Measurements from ENCODE around the gene DZIP1L.
"Not testable (repeated sequence)": the region's sequence is repeated elsewhere in the genome, so short reads cannot be mapped to it uniquely, and the experiment has no call there.

The DZIP1L gene

DNA sequence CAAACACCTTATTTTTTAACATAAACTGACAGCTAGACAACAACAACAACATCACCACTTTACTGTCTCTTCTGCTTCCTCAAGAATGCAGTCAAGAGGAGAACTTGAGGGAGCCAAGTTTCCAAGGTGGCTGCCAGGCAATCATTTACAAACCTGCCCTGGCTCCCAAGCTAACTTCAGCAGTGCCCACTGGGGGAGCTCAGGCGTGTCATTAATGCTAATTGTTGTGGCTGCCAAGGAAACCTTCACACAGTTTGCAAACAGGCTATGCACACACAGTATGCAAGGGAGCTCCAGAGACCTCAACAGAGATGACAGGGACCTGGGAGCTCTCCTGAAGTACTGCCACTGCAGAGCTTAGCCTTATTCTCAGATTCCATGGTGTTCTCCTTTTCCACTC lies 2.1 kb downstream of the DZIP1L start:
- no peak for DNase-seq (ENCODE audit: low read depth in 2 of 2)

DNA sequence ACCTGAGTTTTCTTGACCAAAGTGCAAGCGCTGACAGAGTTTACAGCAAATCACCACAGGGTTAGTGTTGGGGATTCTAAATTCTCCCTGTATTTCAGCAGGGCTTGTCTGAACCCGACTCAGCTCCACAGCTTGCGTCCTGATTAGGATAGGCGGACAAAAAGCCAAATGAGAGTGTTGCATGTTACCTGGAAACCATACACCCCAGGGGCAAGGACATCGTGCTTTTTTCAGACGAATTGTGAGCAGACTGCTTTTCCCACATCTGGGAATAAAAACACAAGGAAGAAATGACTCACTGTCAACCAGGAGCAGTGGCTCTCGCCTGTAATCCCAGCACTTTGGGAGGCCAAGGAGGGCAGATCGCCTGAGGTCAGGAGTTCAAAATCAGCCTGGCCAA lies 3.0 kb downstream of the DZIP1L start:
- DNase-seq (ENCODE audit: low read depth in 2 of 2) = no peak

DNA sequence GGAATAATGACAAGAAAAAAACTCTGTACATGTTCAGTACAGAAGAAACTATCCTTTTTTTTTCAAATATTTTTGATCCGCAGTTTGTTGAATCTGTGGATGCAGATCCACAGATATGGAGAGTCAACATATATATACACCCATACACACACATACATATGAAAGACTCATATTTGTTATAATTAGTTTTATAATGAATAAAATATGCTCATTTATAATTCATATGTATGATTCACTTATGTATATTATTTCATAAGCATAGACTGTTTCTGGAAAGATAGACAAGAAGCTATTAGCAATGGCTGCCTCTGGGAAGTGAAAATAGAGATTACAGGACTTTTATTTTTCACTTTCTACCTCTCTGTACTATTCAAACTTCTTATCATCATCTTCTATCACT lies 9.8 kb downstream of the DZIP1L start:
- no peak for DNase-seq (ENCODE audit: low read depth in 2 of 2)

DNA sequence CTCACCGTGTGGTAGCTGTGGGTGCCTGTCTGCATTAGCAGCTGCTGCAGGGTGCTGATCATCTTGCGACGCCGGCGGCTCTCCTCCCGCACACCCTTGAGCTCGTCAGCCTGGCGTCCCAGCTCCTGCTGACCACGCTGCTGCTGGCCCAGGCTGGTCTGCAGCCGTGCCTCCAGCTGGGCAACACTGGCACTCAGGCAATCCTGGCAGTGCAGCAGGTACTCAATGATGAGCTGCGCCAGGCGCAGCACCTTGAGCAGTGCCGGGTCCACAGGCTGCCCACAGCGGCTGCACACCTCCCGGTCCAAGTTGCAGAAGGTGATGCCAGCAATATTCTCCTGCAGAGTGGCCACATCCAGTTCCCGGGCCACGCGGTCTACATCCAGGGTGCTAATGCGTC lies 11.9 kb downstream of the DZIP1L start:
- no peak for DNase-seq (ENCODE audit: low read depth in 2 of 2)

DNA sequence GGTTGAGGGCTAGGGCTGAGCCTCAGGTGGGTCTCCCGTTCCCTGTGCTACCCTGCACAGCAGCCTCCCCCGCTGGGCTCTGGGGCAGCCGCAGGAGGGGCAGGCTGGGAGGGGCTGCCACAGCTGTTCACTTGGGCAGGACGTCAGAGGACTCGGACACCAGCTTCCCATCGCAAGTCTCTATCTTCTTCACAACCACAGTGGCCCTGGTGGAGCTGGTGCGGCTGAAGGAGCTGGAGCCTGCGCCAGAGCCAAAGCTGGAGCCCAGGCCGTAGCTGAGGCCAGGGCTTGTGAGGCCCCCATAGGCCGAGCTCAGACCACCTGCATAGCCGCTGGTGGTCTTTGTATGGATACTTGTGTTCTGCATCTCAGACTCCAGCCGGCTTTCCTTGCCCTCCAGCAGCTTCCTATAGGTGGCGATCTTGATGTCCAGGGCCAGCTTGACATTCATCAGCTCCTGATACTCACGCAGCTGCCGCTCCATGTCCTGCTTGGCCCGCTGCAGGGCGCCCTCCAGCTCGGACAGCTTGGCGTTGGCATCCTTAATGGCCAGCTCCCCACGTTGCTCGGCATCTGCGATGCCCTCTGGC lies 14.0 kb downstream of the DZIP1L start:
- not testable (repeated sequence) for DNase-seq (ENCODE audit: low read depth in 2 of 2)

GRCh38 chr3:138099417-138099816 lies 16.0 kb downstream of the DZIP1L start:
- DNase-seq (ENCODE audit: low read depth in 2 of 2) = no peak

DNA sequence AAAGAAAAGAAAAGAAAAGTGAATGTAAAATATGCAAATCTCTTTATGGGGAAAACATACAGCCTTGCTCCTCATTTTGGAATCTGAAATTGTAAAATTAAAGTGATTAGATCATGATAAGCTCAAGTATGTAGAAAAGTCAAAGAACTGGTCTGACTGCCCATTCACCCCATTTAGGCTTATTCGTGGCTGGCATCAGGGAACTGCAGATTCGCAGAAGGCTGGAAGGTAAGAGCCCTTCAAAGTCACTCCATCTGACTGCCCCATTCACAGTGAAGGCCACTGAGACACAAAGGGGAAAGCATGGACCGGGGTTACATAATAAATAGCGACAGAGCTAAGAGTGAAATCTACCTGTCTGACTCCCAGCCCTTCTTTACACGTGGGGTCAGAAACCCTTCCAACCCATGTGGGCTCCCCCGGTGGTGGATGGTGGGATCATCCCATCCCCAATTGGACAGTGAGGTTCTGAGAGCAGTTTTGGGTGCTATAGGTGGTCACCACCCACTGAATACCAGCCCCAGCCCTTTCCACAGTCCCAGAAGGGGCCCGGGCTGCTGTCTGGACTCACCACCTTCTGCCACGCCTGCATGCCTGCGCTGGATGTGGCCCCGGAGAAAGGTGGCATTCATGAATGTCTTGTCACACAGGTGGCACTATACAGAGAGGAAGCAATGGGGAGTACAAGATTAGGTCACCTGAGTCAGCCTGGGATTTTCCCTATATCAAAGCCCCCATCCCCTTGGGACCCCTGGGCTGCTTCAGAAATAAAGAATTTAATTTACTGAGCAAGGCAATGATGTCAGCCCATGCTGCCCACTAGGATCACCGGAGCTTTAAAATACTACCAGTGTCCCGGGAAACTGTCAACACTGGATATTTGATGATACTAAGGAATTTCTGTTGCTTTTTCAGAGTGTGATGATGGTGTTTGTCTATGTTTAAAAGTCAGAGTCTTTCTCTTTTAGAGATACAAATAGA lies 17.9 kb downstream of the DZIP1L start:
- DNase-seq (ENCODE audit: low read depth in 2 of 2) = no peak

- no peak for DNase-seq (ENCODE audit: low read depth in 2 of 2)
Measured at GRCh38 chr3:138093721-138094120, 21.7 kb downstream of the DZIP1L start.

GRCh38 chr3:138092023-138092422 lies 23.4 kb downstream of the DZIP1L start:
- no peak for DNase-seq (ENCODE audit: low read depth in 2 of 2)

DNA sequence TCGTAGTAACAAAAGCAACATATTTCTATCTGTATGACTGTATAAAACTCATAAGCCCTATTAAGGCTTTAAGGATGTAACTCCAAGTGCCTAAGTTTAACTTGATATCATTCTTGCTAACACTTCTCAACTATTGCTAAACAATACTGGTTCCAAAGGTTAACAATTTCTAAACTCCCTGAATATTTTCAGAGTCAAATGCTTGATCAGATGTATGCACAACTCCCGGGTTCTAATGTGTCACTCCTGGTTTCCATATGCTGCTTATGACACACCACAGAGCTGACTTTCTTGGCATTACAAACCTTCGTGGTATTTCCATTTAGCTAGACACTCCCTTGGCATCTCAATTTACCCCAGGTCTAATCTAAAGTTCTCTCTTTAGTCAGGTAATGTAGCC lies 26.3 kb downstream of the DZIP1L start:
- no peak for DNase-seq (ENCODE audit: low read depth in 2 of 2)

DNA sequence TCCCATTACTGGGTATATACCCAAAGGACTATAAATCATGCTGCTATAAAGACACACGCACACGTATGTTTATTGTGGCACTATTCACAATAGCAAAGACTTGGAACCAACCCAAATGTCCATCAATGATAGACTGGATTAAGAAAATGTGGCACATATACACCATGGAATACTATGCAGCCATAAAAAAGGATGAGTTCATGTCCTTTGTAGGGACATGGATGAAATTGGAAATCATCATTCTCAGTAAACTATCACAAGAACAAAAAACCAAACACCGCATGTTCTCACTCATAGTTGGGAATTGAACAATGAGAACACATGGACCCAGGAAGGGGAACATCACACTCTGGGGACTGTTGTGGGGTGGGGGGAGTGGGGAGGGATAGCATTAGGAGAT lies 29.7 kb downstream of the DZIP1L start:
- DNase-seq (ENCODE audit: low read depth in 2 of 2) = not testable (repeated sequence)

GRCh38 chr3:138084196-138084595 lies 31.2 kb downstream of the DZIP1L start:
- no peak for DNase-seq (ENCODE audit: low read depth in 2 of 2)

DNA sequence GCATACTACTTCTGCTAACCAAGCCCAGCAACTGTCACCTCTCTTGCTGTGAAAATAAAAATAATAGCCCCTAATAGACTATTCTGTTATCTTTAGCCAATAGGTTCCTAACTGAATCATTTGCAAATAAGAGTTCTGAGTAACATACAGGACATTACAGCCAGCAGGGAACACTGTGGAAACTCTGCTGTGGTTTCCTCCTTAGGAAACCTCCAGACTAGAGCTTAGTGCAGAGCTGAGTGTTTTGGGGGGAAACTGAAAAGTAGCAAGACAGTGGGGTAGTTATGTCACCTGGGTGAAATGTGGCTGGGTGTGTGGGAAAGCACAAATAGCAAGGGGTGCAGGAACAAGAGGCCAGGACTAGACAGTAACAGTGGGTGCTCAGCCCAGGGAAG lies 32.4 kb downstream of the DZIP1L start:
- no peak for DNase-seq (ENCODE audit: low read depth in 2 of 2)

GRCh38 chr3:138082085-138082991 lies 33.1 kb downstream of the DZIP1L start:
- DNase-seq (ENCODE audit: low read depth in 2 of 2) = no peak

DNA sequence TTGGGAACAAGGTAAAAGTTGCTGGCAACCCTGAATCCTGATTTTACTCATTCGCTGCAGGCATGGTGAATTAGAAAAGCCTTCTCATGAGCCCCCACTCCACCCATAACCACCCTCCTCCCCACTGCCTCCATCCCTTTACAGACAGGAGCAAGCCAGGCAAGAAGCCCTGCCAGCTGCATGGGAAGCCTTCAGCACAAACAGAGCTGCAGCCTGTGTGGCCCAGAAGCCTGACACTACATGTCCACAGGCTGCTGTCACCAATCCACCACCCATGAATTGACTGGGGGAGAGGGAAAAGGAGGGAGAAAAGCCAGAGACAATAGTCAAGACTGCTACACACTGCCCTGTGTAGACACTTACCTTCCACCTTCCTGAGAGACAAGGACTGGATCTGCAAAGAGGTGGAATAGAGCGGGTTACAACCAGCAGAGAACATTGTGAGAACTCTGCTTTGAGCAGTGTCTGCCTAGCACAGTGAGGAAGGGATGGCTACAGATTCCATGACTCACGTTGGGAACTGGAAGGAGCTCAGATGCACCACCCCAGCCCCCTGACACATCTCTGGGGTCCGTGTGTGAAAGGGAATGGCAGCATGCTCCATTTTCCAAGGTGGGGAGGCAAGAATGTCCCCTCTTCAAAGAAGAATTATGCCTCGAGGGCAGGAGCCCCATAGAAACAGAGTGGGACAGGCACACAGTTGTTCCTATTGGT lies 33.9 kb downstream of the DZIP1L start:
- no peak for DNase-seq (ENCODE audit: low read depth in 2 of 2)

GRCh38 chr3:138079901-138080300 lies 35.5 kb downstream of the DZIP1L start:
- no peak for DNase-seq (ENCODE audit: low read depth in 2 of 2)

DNA sequence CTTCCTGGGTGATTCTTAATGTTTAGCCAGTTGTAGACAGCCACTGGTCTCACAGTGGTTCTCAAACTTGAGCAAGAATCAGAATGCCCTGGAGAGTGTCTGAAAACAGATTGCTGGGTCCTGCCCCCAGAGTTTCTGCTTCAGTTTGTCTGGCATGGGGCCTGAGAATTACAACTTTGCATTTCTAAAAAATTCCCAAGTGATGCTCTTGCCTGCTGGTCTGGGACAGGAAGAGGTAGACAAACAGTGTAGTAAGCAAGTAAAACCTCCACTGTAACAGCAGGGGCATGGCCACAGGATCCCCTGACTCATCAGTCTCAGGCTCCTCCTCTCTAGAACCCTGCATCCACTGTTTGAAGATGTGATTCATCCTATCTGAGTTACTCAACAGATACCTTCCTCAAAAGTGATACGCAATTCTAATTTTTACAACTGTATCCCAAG lies 36.5 kb downstream of the DZIP1L start:
- DNase-seq (ENCODE audit: low read depth in 2 of 2) = no peak

DNA sequence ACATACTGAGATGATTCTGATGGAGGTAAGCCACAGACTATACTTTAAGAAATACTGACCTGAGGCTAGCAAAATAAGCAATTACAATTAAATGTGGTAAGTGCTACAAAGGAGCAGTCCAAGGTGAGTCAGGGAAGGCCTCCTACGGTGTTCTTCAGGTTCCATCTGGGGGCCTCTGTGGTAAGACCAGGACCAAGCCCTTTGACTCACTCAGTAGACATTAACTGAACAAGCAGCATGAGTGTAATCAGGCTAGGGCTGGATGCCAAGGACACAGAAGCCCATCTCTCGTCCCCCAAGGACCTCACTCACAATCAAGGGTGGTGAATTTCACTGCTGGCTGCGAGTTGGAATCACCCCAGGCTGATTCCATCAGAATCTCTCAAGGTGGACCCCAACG lies 37.3 kb downstream of the DZIP1L start:
- DNase-seq (ENCODE audit: low read depth in 2 of 2) = no peak

DNA sequence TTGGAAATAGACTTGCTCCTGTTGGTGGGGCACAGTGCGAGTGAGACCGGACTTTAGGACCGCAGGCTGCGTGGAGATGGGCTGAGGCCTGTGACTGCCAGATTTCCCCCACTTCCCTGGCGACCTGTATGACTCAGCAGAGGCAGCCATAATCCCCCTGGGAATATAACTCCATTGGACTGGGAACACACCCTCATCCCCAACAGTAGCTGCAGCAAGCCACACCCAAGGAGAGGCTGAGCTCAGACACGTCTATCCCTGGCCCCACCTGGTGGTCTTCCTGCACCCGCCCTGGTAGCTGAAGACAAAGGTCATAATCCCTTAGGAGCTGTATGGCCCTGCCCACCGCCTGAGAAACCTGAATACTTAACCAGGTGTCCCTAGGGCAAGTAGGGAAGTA lies 42.6 kb downstream of the DZIP1L start:
- no peak for DNase-seq (ENCODE audit: low read depth in 2 of 2)

GRCh38 chr3:138070006-138070405 lies 45.4 kb downstream of the DZIP1L start:
- no peak for DNase-seq (ENCODE audit: low read depth in 2 of 2)

- peak; percentile 30 to 56 for DNase-seq (ENCODE audit: low read depth in 2 of 2)
Measured at GRCh38 chr3:138068579-138069174, 46.7 kb downstream of the DZIP1L start.

All from stimulated activated CD8-positive, alpha-beta memory T cell treated with anti-CD3 and anti-CD28 coated beads, Interleukin-7, amount 100 ng/mL, for 1 hour (primary cell).